A549 treated with CpdA at 1 μM for 4 hours (cell line): ENCODE results near the gene RANGAP1. TPM values are rescaled to one million over a fixed set of nuclear protein-coding genes. Genes with fewer than 3 reads are reported as not detected.

ENCODE experiments used
- total RNA-seq: library from RNA; stranded (reverse); fragments of 200-300 nt; extraction: Qiagen RNA extraction; gene quantifications from 5 replicates; pipeline ENCODE4 v1.2.3, GENCODE V29; 2022; ENCODE audit warnings: low read depth

The RANGAP1 gene
- total RNA-seq = 82.6 to 109 TPM (median 105 TPM) in 5 replicates

GRCh38 chr22:41285820-41286638 is at the start of gene RANGAP1:
Gene RANGAP1, minus strand, starts transcription at chr22:41286187. Its CDS starts 5,143 bp downstream, at chr22:41281044.

DNA sequence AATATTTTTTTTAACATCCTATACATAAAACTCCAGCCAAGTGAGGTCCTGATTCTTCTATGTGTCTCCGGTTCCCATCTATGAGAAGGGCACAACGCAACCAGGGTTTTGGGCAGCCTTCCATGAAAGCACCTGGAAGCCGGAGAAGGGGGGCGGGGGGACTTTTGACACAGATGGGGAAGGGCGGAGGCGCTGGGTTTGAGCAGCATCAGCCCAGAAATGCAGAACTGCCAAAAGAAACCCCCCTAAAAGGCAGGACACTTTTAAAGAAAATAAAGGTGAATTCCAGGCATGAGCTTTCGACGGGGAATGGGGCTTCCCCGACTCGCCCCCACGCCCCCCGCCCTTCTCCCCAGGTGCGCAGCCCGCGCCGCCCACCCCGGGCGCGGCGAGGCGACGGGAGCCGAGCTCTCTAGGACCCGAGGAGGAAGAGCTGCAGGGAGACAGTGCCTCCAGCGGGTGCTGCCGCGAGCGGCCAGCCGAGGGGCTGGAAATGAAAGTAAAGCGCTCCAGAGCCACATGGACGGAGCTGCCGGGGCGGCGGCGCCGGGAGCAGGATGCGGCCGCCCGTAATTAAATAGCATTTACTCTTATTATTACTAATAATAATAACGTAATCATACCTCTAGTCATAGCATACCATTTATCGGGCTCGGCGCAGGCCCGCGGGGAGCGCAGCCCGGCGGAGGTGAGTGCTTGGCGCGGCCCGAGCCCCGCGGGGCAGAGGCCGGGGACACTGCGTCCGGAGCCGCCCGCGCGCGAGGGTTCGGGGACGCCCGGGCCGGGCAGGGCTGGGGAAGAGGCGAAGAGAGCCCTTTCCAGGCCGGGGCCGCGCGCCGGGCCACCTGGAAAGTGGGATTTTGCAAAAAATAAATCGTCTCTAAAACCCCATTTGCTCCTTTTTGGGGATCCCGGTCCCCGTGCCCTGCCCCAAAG is 15.4 kb upstream of the RANGAP1 start, which contains the start of gene ZC3H7B:
ZC3H7B (plus strand) TSS at position 441 of the 936 bp plus-strand sequence. CDS start 19,136 bp downstream, outside the sequence.

DNA sequence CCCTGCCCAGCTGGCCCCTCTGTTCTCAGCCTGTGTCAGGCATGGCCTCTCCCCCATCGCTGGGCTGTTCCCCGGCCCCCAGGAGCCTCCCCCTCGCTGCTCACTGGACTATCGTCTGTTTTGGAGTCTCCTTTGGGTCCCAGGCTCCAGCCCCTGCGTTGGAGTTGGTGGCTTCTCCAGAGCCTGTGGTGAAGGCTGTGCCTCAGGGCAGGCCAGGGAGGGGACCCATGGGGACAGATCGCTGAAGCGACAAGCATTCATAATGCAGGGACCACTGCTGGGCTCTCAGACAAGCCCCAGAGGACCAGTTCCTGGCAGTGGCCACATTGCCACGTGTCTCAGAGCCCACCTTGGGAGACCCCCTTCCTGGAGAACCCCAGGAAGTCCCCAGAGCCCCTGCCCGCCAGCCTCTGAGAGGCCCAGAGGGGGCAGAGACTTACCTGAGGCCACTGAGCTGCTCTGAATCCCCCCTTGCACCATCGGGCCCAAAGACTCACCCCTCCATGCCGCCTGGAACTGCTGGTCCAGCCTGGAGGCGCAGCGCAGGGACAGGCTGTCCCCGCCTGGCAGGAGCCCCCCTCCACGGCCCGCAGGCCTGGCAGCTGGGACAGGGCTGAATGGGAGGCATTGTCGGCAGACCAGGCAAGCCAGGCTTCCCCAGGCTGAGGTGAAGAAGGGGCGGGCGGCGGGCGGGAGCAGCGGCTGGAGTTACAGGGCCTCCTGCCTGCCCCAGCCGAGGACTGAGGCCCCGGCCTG is 45.4 kb downstream of the RANGAP1 start, which contains the start of gene CHADL:
CHADL (minus strand) TSS at position 555 of the 756 bp plus-strand sequence; CDS start at position 505, 50 bp downstream.

DNA sequence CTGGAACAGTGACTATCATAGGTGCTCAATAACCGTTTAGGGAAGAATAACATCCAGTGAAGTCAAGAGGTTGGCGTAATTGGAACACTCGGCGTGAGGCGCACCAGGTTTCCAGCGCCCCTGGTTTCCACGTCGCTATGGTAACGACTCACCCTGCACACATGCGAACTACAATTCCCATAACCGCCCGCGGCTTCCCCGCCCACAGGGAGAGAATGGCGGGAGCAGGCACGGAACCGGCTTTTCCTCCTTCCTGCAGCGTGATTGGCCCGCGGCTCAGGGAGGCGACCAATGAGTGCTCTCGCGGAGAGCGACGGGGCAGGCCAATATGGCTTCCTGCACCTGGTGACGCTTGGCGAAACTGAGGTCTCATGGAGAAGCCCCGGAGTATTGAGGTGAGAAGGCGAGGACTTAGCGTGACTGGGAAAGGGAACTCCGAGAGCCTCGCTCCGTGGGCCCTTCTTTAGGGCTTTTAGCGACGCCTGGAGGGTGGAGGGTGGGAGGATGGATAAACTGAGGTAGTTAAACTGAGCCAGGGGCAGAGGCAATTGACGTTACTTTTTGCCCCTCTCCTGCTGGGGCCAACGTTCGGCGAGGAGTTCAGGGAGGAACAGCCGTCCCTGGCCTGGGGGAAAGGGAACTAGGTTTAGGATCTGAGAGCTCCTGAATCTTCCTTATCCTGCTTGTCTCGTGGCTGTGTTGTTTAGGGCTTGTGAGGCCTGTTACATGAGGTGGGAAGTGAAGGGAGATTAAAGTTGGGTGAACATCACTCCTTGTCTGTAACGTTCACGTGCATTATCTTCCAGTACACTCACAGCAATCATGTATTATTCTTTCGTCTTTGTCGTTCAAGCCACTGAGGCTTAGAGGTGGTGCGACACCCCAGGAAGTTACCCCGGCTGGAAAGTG is 80.7 kb downstream of the RANGAP1 start, which contains the start of gene L3MBTL2:
L3MBTL2 (plus strand) TSS at position 321 of the 909 bp plus-strand sequence; CDS start at position 372, 51 bp downstream.

Other genes starting within 250 kb of the RANGAP1 start
- gene EP300, start 193.6 kb downstream of the RANGAP1 start, total RNA-seq = 18.2 to 29.9 TPM (median 19.9 TPM) in 5 replicates
- gene L3MBTL2, start 80.9 kb downstream of the RANGAP1 start, total RNA-seq = 17.9 to 20.1 TPM (median 19.4 TPM) in 5 replicates
- gene CHADL, start 45.3 kb downstream of the RANGAP1 start, total RNA-seq = not detected in 5 replicates
- gene ZC3H7B, start 15.3 kb upstream of the RANGAP1 start, total RNA-seq = 21.8 to 27.8 TPM (median 25.0 TPM) in 5 replicates
- 0.96 to 1.4 TPM (median 1.0 TPM) in 5 replicates for gene TEF, start 95.8 kb upstream of the RANGAP1 start, total RNA-seq
- gene TOB2, start 160.6 kb upstream of the RANGAP1 start, total RNA-seq = 21.3 to 23.8 TPM (median 21.8 TPM) in 5 replicates
- 62.0 to 76.5 TPM (median 68.6 TPM) in 5 replicates for gene PHF5A, start 182.5 kb upstream of the RANGAP1 start, total RNA-seq
- gene ACO2, start 182.9 kb upstream of the RANGAP1 start, total RNA-seq = 45.2 to 48.6 TPM (median 47.0 TPM) in 5 replicates